ENCODE data around the gene SMIM38. TPM values are rescaled to one million over a fixed set of nuclear protein-coding genes. Genes with fewer than 3 reads are reported as not detected.

The SMIM38 gene
- total RNA-seq, 1 donor from 2014 or later = 0.26 TPM

GRCh38 chr11:69171476-69172240 lies 15.9 kb downstream of the SMIM38 start:
- Histone ChIP-seq H3K4me3 (ENCODE audit: low read depth, low read length) (no peak overlapping the region), H3K27me3 (ENCODE audit: control insufficient read depth, insufficient read depth, low read length) (no peaks in the 10 kb centered on the region), H3K36me3 (ENCODE audit: control insufficient read depth, insufficient read depth, low read length) (no peaks in the 10 kb centered on the region)
- TF ChIP-seq CTCF (IDR thresholded peaks at IDR 0.05; ENCODE audit: insufficient read depth, low read length, severe bottlenecking) = no peak
- FAIRE-seq (no peak), DNase-seq (ENCODE audit: low read depth) (no peak)

- DNase-seq (ENCODE audit: low read depth) (peak; percentile 20), FAIRE-seq (peak; percentile 13)
- Histone ChIP-seq H3K36me3 (ENCODE audit: control insufficient read depth, insufficient read depth, low read length) (no peaks in the 10 kb centered on the region), H3K27me3 (ENCODE audit: control insufficient read depth, insufficient read depth, low read length) (no peaks in the 10 kb centered on the region), H3K4me3 (ENCODE audit: low read depth, low read length) (no peak overlapping the region)
- TF ChIP-seq CTCF (IDR thresholded peaks at IDR 0.05; ENCODE audit: insufficient read depth, low read length, severe bottlenecking) = no peak
Observed at GRCh38 chr11:69172674-69173073, 16.9 kb downstream of the SMIM38 start.

- FAIRE-seq (no peak), DNase-seq (ENCODE audit: low read depth) (no peak)
- H3K4me3 ChIP-seq (ENCODE audit: low read depth, low read length) = no peak overlapping the region
- TF ChIP-seq CTCF (IDR thresholded peaks at IDR 0.05; ENCODE audit: insufficient read depth, low read length, severe bottlenecking) = no peak
- no peaks in the 10 kb centered on the region for H3K36me3 ChIP-seq (ENCODE audit: control insufficient read depth, insufficient read depth, low read length)
- H3K27me3 ChIP-seq (ENCODE audit: control insufficient read depth, insufficient read depth, low read length) = no peaks in the 10 kb centered on the region
Observed at GRCh38 chr11:69173331-69173730, 17.6 kb downstream of the SMIM38 start.

GRCh38 chr11:69173925-69174581 lies 18.3 kb downstream of the SMIM38 start:
- DNase-seq (ENCODE audit: low read depth) (peak; percentile 85), FAIRE-seq (no peak)

GRCh38 chr11:69174841-69175240 lies 19.1 kb downstream of the SMIM38 start:
- DNase-seq (ENCODE audit: low read depth) (no peak), FAIRE-seq (peak; percentile 18)
- Histone ChIP-seq H3K36me3 (ENCODE audit: control insufficient read depth, insufficient read depth, low read length) (no peaks in the 10 kb centered on the region), H3K4me3 (ENCODE audit: low read depth, low read length) (no peak overlapping the region), H3K27me3 (ENCODE audit: control insufficient read depth, insufficient read depth, low read length) (no peaks in the 10 kb centered on the region)
- TF ChIP-seq CTCF (IDR thresholded peaks at IDR 0.05; ENCODE audit: insufficient read depth, low read length, severe bottlenecking) = no peak

More at GRCh38 chr11:69173925-69174581, 18.3 kb downstream of the SMIM38 start:
- Histone ChIP-seq H3K27me3 (ENCODE audit: control insufficient read depth, insufficient read depth, low read length) (no peaks in the 10 kb centered on the region), H3K4me3 (ENCODE audit: low read depth, low read length) (no peak overlapping the region), H3K36me3 (ENCODE audit: control insufficient read depth, insufficient read depth, low read length) (no peaks in the 10 kb centered on the region)
- TF ChIP-seq CTCF (IDR thresholded peaks at IDR 0.05; ENCODE audit: insufficient read depth, low read length, severe bottlenecking) = no peak
